ENCODE data around the gene PVALEF. TPM values are rescaled to one million over a fixed set of nuclear protein-coding genes. Genes with fewer than 3 reads are reported as not detected.

Gene PVALEF
- not detected in 2 replicates for total RNA-seq

DNA sequence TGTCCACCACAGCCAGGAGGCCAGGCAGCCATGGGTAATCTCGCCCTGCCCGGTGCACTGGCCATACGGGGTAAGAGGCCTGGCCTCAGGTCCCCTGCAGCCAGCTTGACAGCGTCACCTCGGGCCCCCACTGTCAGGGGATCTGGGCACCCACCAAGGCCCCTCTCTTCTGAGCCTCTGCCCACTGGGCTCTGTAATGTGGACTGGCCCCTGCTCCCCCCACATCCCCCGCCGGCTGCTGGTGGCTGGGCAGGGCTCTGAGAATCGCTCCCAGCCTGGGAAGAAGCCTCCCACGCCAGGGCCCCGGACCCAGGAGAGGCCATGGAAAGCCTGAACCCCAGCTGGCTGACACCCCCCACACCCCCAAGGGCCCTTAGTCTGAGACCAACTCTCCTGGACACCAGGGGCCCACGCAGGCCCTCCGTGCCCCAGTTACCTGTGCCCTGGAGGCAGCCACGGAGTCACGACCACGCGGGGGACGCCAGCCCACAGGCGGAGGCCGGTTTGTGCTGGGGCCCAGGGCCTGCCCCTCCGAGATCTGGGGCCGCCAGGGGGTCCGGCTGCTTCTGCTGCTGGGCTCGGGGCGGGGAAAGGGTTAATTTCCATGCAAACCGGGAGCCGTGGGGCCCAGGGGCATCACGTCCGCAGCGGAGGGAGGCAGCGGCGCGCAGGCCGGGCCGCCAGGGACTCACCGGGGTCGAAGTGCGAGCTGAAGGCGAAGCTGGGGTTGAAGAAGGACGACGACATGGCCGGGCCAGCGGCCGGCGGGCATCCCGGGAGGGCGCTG, at the start of gene PVALEF:
TSS of gene PVALEF (plus strand) at position 262 of the 787 bp plus-strand sequence. CDS start 15,720 bp downstream, outside the sequence.
- DNase-seq (ENCODE audit: low read depth in 2 of 2) = no peak

DNA sequence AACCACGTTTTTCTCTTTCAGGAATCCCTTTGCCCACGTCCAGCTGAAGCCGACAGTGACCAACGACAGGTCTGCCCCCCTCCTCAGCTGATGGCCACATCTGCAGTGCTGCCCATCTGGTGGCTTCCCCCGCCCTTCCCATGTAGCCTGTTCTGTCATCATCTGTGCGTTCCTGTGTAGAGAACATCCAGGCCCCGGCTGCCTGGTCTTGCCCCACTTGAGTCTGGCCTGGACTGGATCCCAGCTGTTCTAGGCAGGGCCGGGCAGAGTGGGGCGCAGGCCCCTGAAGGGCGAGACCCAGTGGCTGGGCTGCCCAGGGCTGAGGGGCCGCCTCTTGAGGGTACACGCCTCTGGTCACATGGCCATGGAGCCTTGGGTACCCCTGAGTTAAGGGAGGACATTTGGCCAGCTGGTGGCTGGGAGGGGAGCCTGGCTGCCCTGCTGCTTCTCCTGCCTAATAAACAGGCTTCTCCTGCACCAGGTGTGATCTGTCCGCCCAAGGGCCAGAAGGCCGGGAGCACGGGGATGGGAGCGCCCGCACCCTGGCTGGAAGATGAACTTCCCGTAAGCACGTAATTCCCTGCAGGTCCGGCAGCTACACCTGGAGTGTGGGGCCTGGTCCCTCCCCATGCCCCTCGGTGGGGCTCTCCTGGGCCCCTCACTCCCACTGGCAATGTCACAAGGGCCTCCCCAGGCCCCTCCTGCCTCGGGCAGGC, 49.4 kb upstream of the PVALEF start:
- no peak for DNase-seq (ENCODE audit: low read depth in 2 of 2)

DNA sequence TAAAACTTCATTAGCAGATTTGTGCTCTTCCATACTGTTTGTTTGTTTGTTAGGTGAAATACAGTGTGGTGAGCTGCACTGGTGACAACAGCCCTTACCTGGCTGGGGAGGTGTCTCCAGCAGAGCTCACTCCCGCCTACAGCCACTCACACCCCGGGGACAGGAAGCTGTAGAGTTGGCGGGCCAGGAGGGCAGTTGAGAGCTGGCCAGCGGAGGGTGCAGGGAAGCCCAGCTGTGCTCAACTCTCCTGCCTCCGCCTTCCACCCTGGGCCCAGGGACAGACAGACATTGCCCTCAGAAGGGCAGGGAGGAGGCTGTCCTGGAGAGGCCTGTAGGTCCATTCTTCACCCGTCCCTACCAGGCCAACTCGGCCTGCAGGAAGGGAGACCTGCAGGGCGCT, 48.6 kb upstream of the PVALEF start:
- DNase-seq (ENCODE audit: low read depth in 2 of 2) = no peak

- no peak for DNase-seq (ENCODE audit: low read depth in 2 of 2)
Measured at GRCh38 chr17:81117672-81118198, 47.6 kb upstream of the PVALEF start.

DNA sequence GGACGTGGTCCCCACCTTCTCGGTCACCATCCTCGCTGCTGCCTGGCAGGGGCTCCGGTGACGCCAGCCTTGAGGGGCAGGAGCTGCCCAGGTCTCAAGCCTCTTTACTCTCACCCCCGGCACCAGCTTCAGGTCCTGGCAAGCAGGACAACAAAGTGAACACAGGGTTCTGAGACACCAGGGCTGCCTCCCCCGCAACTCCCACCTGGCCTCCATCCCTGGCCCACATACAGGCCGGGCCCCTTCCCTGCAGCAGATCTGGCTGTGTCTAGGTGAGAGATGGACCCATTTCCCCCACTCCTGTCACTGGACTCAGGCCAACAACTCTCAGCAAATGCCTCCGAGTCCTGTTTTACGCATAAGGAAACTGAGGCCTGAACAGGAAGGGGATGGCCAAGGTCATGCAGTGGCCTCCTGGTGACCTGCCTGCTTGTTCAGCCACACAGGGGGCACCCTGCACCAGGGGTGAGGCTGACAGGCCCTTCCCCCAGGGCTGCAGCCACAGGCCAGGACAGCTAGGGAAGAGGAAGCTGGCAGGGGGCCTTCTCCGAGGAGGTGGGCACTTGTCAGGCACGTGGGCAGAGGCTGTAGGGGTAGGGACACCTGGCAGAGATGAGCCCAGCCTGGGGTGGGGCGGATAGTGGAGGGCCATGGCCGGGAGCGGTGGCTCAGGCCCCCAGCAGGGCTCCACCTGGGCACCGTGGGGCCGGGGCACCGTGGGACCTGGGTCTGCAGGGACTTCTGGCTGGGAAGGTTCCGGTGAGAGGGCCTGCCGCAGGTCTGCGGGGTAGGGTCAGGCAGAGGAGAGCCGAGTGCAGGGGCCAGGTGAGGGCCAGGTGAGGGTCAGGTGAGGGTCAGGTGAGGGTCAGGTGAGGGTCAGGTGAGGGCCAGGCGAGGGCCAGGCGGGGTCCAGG, 46.7 kb upstream of the PVALEF start:
- DNase-seq (ENCODE audit: low read depth in 2 of 2) = no peak

DNA sequence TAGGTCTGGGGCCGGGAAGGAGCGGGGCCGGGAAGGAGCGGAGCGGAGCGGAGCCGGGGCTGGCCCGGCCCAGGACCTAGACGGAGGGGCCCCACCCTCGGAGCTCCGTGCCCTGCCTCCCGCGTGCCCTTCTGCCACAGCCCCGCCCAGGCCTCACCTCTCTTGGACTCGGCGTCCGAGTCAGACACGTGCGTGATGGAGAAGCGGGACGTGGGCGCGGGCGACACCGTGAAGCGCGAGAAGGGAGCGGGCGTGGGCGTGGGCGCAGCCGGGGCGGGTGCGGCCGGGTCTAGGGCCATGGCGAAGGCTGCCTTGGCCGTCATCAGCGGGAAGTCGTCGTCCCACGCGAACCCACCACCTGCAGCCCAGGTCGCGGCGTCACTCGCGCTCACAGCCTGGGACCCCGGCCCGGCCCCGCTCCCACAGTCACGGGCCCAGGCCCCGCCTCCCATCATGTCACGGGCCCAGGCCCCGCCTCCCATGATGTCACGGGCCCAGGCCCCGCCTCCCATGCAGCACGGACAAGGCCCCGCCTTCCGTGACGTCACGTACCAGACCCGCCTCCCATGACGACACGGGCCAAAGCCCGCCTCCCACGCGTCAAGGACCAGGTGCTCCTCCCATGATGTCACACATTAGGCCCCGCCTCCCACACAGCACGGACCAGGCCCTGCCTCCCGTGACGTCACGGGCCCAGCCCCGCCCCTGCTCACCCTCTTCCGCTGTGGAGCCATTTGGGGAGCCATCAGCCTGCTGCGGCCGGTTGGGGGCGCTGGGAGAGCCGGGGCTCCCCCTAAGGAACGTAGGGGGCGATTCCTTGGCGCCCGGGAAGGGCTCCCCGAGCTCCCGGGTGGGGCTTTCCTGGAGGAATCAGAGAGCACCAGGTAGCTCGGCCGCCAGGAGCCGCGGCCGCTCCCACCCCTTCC, 45.8 kb upstream of the PVALEF start:
- peak; percentile 91 to 96 for DNase-seq (ENCODE audit: low read depth in 2 of 2)

DNA sequence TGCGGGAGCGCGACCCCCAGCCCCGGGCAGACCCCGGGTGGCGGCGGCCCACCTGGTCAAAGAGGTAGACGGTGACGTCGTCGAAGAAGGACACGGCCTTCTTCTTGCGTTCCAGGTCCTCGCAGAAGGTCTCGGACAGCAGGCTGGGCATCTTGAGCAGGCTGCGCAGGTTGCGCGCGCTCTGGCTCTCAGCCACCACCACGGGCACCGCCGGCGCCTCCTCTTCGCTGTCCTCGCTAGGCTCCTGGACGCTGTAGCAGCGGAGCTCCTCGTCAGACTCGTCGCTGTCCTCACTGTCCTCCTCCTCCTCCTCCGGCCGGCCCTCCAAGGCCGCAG, 45.2 kb upstream of the PVALEF start:
- no peak for DNase-seq (ENCODE audit: low read depth in 2 of 2)

DNA sequence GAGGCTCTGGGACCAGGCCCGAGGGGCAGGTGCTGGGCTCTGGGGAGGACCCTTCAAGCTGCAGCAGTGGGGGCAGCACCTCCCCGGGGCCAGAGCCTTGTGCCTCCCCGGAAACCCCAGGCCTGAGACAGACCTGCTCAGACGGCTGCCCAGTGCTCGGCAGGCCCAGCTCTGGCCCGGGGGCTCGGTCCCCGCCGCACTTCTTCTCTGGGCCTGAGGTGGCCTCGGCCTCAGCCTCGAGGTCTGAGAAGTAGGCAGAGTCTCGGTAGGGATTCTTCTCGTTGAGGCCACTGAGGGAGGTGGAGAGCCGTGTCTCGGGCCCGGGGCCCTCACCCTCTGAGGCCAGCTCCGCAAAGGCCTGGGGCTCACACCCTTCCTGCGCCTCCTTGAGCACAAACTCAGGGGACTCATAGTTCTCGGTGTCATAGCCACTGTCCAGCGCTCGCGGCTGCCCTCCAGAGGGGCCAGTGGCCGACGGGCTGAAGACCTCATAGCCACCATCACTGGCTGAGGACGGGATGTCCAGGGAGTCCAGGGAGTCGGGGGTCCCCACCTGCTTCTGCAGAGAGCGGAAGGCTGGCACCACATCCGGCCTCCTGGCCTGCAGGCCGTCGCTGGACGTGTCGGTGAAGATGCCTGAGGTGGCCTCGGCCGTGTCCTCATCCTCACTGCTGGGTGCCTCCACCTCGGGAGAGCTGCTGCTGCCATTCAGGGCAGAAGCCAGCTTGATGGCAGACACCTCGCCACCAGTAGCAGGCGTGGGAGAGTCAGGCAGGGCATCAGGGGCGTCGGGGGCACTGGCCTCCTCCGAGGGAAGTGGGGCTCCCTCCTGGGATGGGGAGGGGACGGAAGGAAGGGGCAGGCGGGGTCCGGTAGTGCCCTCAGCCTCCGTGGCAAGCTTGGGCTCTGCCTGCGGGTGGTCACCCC, 44.3 kb upstream of the PVALEF start:
- DNase-seq (ENCODE audit: low read depth in 2 of 2) = no peak

DNA sequence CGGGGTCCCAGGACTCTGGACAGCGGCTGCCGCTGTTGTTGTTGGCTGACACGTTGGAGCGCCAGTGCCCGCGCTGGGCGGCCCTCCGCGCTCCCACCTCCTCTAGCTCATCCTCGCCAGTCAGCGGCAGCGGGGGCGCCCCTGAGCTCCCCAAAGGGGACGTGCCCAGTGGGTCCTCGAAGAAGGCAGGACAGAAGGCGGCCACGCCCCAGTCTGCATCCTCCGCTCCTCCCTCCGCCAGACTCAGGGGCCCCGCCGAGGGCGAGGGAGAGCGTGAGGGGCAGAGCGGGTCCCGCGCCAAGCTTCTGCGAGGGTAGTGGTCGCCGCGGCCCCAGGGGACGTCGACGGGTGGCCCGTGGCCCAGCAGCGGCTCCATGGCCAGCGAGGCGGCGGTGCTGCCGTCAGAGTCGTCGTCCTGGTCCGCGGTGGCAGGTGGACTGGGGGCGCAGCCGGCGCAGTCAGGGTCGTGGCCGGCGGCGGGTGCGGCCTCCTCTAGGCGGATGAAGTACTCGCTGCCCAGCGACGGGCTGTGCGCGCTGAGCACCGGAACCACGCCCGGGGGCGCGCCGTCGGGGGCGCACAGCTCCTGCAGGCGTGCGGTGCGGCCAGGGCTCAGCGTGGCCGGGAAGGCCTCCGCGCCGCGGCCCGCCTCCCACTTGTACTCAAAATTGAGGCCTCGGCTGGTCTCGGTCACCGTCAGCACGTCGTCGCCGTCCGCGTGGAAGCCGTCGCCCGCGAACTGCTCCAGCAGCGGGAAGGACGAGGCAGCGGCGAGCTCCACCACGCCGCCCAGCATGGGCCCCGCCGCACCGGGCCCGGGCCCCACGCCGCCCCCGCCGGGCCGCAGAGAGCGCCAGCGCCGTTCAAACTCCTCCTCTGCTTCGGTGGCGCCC, 43.2 kb upstream of the PVALEF start:
- peak in 1 of 2 donors; percentile 16 for DNase-seq (ENCODE audit: low read depth in 2 of 2)

DNA sequence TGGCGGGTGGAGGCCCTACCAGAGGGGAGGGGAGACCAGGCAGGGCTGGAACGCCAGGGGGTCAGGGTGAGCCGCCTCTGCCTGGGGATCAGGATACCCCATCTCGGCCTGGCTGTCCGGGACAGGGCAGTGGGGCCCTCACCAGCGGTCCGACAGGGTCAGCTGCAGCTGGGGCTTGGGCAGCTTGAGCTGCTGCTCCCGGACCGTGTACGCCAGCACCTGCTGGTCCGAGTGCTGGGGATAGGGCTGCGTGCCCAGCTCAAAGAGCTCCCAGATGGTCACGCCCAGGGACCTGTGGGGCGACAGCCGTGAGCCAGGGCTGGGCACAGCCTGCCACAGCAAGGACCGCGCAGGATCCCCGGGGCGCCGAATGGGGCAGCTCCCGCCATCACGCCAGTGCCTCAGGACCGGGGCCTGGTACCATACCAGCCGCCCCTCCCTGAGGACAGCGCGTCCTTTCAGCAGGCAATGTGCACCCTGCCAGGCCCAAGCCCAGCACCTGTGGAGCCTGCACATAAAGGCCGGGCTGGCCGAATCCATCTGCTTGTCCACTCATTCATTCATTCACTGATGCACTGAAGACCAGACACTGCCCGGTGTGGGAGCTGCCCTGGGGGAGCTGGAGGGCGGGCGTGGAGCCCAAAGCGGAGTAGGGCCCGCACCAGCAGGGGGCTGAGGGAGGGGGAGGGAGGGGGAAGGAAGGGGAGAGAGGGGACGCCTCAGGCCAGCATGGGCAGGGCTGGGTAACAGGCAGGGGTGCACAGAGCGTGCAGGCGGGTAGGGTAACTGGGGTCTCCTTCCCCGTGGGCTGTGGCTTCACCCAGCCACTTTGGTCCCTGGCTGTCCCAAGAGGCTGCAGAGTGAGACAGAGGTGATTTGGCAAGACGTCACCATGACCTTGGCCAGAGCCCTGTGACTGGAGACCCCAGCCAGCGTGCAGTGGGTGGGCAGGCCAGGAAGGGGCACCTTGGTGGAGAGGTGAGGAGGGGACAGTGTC, 42.0 kb upstream of the PVALEF start:
- DNase-seq (ENCODE audit: low read depth in 2 of 2) = no peak

DNA sequence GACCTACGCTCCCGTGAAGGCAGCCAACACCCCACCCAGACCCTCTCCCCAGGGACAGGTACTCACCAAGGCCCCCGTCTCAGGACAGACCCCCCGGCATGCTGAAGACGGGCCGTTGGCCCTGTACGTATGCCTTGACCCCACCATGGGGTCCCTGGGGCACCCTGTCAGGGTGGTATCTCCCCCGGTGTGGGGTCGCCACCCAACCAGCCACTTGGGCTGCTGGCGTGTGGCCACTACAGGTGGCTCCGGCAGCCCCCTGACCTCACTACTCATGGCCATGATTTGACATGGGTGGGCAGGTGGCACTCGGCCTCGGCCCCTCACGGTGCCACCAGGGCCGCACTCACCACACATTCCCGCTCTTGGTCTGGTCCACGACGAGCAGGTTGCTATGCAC, 40.9 kb upstream of the PVALEF start:
- DNase-seq (ENCODE audit: low read depth in 2 of 2) = no peak

DNA sequence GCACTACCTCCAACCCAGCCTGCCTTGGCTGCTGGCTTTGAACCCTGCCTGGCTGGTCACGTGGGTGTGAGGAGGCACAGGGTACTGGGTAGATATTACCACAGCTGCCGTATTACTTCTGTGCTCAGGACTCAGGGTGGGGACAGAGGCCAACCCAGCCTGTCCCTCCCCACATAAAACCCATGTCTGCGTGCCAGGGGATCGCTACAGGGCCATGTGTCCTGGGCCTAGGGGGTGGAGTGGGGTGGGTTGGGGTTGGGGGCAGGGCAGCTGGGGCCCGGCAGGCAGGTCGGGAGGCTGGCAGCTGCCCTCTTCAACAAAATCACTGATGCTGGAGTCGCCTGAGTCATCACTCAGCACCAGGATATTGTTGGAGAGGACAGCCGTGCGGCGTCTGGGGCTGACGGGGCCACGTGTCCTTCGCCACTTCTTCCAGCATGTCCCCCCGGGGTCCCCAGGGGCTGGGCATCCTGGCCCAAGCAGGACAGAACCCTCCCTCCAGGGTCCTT, 39.7 kb upstream of the PVALEF start:
- DNase-seq (ENCODE audit: low read depth in 2 of 2) = no peak

GRCh38 chr17:81126281-81127132, 38.8 kb upstream of the PVALEF start:
- DNase-seq (ENCODE audit: low read depth in 2 of 2) = no peak

DNA sequence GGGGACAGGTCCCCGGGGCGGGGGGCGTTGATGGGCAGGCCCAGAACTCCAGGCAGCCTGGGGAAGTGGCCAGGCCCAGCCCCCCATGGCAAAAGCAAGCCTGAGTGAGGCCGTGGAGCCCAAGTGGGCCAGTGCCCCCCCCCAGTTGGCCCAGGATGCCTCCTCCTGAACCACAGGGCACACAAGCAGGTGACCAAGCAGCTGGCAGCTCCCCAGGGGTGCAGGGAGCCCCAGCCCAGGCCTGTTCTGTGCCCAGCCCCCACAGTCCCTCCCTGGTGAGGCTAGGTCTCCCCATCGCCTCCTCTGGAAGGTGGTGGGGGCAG, 38.2 kb upstream of the PVALEF start:
- no peak for DNase-seq (ENCODE audit: low read depth in 2 of 2)

- no peak for DNase-seq (ENCODE audit: low read depth in 2 of 2)
Measured at GRCh38 chr17:81127526-81128177, 37.7 kb upstream of the PVALEF start.

DNA sequence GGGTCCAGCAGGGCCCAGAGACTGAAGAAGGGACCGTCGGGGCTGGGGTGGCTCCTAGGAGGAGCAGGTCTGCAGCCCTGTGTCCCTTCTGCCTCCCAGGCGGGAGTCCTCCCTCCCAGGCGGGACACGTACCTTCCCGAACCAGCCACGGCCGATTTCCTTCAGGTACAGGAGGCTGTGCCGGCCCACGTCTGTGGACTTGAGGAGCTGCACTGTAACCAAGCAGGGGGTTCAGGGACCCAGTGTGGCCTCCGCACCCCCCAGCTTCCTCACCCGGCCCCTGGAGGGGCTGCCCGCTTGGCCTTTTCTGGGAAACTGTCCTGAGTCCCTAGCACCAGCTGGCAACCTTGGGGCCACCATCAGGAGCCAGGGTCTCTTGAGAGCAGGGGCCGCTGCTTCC, 37.0 kb upstream of the PVALEF start:
- DNase-seq (ENCODE audit: low read depth in 2 of 2) = no peak
